HepG2 (cell line): ENCODE measurements around the gene CSNK2A1. TPM values are rescaled to one million over a fixed set of nuclear protein-coding genes. Genes with fewer than 3 reads are reported as not detected.

ENCODE experiments used
- BRCA1 ChIP-seq: sonication (generic); formaldehyde crosslinking; IDR thresholded peaks from 2 replicates; pipeline ENCODE4 v1.4.0; 2020; ENCODE audit warnings: missing genetic modification reagents
- ELF3 ChIP-seq: IDR thresholded peaks from 2 replicates; pipeline ENCODE4 v1.6.1; 2016; ENCODE audit warnings: missing genetic modification reagents, missing compliant biosample characterization
- HNRNPK ChIP-seq: fragments of 200-400 bp; formaldehyde crosslinking; IDR thresholded peaks from 2 replicates; pipeline ENCODE4 v1.6.1; 2018; ENCODE audit warnings: low read length, low read depth, moderate library complexity, mild to moderate bottlenecking; ENCODE audit not compliant: poor library complexity, severe bottlenecking
- JUNB ChIP-seq: sonication (generic); formaldehyde crosslinking; IDR thresholded peaks from 2 replicates; pipeline ENCODE4 v1.8.0; 2022; ENCODE audit warnings: missing genetic modification reagents, mild to moderate bottlenecking, borderline replicate concordance
- MXI1 ChIP-seq: IDR thresholded peaks from 3 replicates; pipeline ENCODE4 v1.6.1; 2012; ENCODE audit warnings: low read depth, low read length, inconsistent platforms, borderline replicate concordance
- PCBP1 ChIP-seq: fragments of 200-400 bp; formaldehyde crosslinking; IDR thresholded peaks from 2 replicates; pipeline ENCODE4 v1.6.1; 2017; ENCODE audit warnings: mild to moderate bottlenecking, low read depth, low read length, borderline replicate concordance
- RBM39 ChIP-seq: fragments of 200-400 bp; formaldehyde crosslinking; IDR thresholded peaks from one replicate; pipeline ENCODE4 v1.6.1; 2018; ENCODE audit warnings: antibody characterized with exemption, mild to moderate bottlenecking, low read depth, low read length; ENCODE audit not compliant: poor library complexity, severe bottlenecking
- SOX5 ChIP-seq: IDR thresholded peaks from 2 replicates; pipeline ENCODE4 v1.6.1; 2016; ENCODE audit warnings: borderline replicate concordance
- TCF12 ChIP-seq, 2 experiments: fragments of 450-650 bp in 1 of 2; sonication (generic) in 1 of 2; formaldehyde crosslinking in 1 of 2; IDR thresholded peaks; 2 replicates each; pipeline versions ENCODE4 v1.6.1 to v1.8.0; 2017 to 2022; ENCODE audit warnings: antibody characterized with exemption in 1 of 2, mild to moderate bottlenecking in 1 of 2, missing genetic modification reagents in 1 of 2, moderate library complexity in 1 of 2
- TRIM24 ChIP-seq: sonication (generic); formaldehyde crosslinking; IDR thresholded peaks from 2 replicates; pipeline ENCODE4 v1.8.0; 2022; ENCODE audit warnings: mild to moderate bottlenecking, missing genetic modification reagents
- ZNF121 ChIP-seq: sonication (generic); formaldehyde crosslinking; IDR thresholded peaks from 2 replicates; pipeline ENCODE4 v1.5.0; 2020; ENCODE audit warnings: mild to moderate bottlenecking, missing genetic modification reagents
- ZNF225 ChIP-seq: sonication (generic); formaldehyde crosslinking; IDR thresholded peaks from 2 replicates; pipeline ENCODE4 v1.4.0; 2020; ENCODE audit warnings: mild to moderate bottlenecking, missing genetic modification reagents
- ZNF430 ChIP-seq: sonication (generic); formaldehyde crosslinking; IDR thresholded peaks from 2 replicates; pipeline ENCODE4 v1.9.0; 2021; ENCODE audit warnings: mild to moderate bottlenecking, missing genetic modification reagents
- ZNF558 ChIP-seq: sonication (generic); formaldehyde crosslinking; IDR thresholded peaks from 2 replicates; pipeline ENCODE4 v1.9.0; 2022; ENCODE audit warnings: mild to moderate bottlenecking, missing genetic modification reagents, borderline replicate concordance
- polyA plus RNA-seq, 8 experiments: library from polyadenylated mRNA; depleted of rRNA in 3 of 8; stranded (reverse) in 7 of 8; unstranded in 1 of 8; fragments of >200 nt; fragmentation: Illumina TruSeq in 4 of 8; extraction: Trizol in 4 of 8; gene quantifications; 2 replicates each; pipeline versions ENCODE4 v1.2.1 to v1.2.3, GENCODE V29; 2011 to 2016; ENCODE audit warnings: low read depth in 4 of 8, missing spikeins in 1 of 8, mixed read lengths in 1 of 8; ENCODE audit not compliant: insufficient read depth in 1 of 8
- total RNA-seq, 5 experiments: library from RNA; depleted of rRNA; stranded (reverse); fragments of >200 nt; fragmentation: Illumina TruSeq; extraction: Trizol; gene quantifications; 2 replicates each; pipeline ENCODE4 v1.2.3, GENCODE V29; 2016; ENCODE audit warnings: low read depth in 1 of 5
- TF ChIP-seq, protein P1 (sequence below): sonication (generic); formaldehyde crosslinking; IDR thresholded peaks from 2 replicates; pipeline ENCODE4 v1.5.0; 2020; ENCODE audit warnings: mild to moderate bottlenecking, missing genetic modification reagents, borderline replicate concordance
- TF ChIP-seq, protein P2 (sequence below): sonication (generic); formaldehyde crosslinking; IDR thresholded peaks from 2 replicates; pipeline ENCODE4 v1.4.0; 2020; ENCODE audit warnings: missing genetic modification reagents

CSNK2A1 gene
- total and polyA plus RNA-seq, 2 of the 13 experiments (the other 11 are each of a cell fraction or from before 2014, with no cell fraction given), result 153 to 231 TPM

DNA sequence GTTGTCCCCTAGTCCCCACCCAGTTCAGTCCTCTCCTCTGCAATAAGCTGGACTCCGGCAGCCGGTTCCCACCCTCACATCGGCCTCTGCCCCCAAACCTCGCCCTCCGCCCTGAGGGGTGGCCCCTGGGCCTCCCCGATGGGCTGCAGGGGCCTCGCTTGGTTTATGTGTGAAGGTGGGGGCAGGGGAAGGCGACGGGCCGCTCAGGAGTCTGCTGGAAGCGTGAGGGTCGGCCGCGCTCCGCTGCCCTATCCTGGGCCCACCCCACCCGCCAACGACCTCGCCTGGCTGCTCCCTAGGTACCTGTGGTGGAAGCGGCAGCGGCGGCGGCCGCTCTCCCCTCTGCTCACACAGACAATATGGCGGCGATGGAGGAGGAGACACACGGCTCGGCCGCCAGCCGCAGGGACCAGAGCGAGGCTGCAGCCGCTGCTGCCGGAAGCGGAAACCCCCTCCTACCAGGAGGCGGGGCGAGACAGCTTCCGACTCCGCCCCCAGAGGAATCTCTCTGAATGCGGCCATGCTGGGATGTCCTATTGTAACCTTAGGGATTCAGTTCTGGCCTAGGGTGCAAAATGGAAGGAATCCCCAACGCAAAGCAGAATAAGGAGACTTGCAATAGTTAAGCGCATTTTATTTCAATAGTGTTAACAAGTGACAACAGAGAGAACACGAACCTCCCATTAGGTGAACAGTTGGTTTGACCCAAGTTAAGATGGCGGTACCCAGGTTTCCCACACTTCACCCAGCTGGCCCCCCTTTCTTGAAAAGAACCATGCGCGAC is at the start of gene CSNK2A1 (continued):
- TF ChIP-seq, protein P1, sequence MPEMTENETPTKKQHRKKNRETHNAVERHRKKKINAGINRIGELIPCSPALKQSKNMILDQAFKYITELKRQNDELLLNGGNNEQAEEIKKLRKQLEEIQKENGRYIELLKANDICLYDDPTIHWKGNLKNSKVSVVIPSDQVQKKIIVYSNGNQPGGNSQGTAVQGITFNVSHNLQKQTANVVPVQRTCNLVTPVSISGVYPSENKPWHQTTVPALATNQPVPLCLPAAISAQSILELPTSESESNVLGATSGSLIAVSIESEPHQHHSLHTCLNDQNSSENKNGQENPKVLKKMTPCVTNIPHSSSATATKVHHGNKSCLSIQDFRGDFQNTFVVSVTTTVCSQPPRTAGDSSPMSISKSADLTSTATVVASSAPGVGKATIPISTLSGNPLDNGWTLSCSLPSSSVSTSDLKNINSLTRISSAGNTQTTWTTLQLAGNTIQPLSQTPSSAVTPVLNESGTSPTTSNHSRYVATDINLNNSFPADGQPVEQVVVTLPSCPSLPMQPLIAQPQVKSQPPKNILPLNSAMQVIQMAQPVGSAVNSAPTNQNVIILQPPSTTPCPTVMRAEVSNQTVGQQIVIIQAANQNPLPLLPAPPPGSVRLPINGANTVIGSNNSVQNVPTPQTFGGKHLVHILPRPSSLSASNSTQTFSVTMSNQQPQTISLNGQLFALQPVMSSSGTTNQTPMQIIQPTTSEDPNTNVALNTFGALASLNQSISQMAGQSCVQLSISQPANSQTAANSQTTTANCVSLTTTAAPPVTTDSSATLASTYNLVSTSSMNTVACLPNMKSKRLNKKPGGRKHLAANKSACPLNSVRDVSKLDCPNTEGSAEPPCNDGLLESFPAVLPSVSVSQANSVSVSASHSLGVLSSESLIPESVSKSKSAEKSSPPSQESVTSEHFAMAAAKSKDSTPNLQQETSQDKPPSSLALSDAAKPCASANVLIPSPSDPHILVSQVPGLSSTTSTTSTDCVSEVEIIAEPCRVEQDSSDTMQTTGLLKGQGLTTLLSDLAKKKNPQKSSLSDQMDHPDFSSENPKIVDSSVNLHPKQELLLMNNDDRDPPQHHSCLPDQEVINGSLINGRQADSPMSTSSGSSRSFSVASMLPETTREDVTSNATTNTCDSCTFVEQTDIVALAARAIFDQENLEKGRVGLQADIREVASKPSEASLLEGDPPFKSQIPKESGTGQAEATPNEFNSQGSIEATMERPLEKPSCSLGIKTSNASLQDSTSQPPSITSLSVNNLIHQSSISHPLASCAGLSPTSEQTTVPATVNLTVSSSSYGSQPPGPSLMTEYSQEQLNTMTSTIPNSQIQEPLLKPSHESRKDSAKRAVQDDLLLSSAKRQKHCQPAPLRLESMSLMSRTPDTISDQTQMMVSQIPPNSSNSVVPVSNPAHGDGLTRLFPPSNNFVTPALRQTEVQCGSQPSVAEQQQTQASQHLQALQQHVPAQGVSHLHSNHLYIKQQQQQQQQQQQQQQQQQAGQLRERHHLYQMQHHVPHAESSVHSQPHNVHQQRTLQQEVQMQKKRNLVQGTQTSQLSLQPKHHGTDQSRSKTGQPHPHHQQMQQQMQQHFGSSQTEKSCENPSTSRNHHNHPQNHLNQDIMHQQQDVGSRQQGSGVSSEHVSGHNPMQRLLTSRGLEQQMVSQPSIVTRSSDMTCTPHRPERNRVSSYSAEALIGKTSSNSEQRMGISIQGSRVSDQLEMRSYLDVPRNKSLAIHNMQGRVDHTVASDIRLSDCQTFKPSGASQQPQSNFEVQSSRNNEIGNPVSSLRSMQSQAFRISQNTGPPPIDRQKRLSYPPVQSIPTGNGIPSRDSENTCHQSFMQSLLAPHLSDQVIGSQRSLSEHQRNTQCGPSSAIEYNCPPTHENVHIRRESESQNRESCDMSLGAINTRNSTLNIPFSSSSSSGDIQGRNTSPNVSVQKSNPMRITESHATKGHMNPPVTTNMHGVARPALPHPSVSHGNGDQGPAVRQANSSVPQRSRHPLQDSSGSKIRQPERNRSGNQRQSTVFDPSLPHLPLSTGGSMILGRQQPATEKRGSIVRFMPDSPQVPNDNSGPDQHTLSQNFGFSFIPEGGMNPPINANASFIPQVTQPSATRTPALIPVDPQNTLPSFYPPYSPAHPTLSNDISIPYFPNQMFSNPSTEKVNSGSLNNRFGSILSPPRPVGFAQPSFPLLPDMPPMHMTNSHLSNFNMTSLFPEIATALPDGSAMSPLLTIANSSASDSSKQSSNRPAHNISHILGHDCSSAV (CRISPR knock-in tag), result no peak
- TF ChIP-seq SOX5 (CRISPR knock-in tag) (peak; percentile 32; the same call in 1 of the 2 replicates), BRCA1 (CRISPR knock-in tag) (no peak), ZNF558 (0 out of 2 replicates have a peak, but pooled peaks have one; percentile 7), TCF12 (IDR thresholded peaks at IDR 0.05) (no peak), TCF12 (CRISPR knock-in tag; IDR thresholded peaks at IDR 0.05) (peak; percentile 77; the same call in 1 of the 2 replicates), PCBP1 (peak; percentile 95), ZNF430 (CRISPR knock-in tag) (peak; percentile 87), ZNF225 (CRISPR knock-in tag) (peak; percentile 88), JUNB (CRISPR knock-in tag) (no peak), MXI1 (no peak; the same call in 1 of the 3 replicates), HNRNPK (peak; percentile 95), RBM39 (peak; percentile 99), ELF3 (CRISPR knock-in tag) (peak; percentile 78), TRIM24 (no peak), ZNF121 (CRISPR knock-in tag) (0 out of 2 replicates have a peak, but pooled peaks have one; percentile 53)
- TF ChIP-seq, protein P2, sequence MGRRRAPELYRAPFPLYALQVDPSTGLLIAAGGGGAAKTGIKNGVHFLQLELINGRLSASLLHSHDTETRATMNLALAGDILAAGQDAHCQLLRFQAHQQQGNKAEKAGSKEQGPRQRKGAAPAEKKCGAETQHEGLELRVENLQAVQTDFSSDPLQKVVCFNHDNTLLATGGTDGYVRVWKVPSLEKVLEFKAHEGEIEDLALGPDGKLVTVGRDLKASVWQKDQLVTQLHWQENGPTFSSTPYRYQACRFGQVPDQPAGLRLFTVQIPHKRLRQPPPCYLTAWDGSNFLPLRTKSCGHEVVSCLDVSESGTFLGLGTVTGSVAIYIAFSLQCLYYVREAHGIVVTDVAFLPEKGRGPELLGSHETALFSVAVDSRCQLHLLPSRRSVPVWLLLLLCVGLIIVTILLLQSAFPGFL, result 0 out of 2 replicates have a peak, but pooled peaks have one; percentile 21
